ENCODE data around the gene CREBBP.
"Not testable (repeated sequence)": the region's sequence is repeated elsewhere in the genome, so short reads cannot be mapped to it uniquely, and the experiment has no call there.

Gene CREBBP

GRCh38 chr16:3715430-3715829, 165.1 kb downstream of the CREBBP start:
- DNase-seq (ENCODE audit: low read depth, low spot score), result no peak

GRCh38 chr16:3714378-3714777, 166.1 kb downstream of the CREBBP start:
- not testable (repeated sequence) for DNase-seq (ENCODE audit: low read depth, low spot score)

GRCh38 chr16:3713587-3714242, 166.8 kb downstream of the CREBBP start:
- DNase-seq (ENCODE audit: low read depth, low spot score), result no peak

- no peak for DNase-seq (ENCODE audit: low read depth, low spot score)
Measured at GRCh38 chr16:3712861-3713372, 167.6 kb downstream of the CREBBP start.

- no peak for DNase-seq (ENCODE audit: low read depth, low spot score)
Measured at GRCh38 chr16:3706253-3707012, 174.1 kb downstream of the CREBBP start.

- no peak for DNase-seq (ENCODE audit: low read depth, low spot score)
Measured at GRCh38 chr16:3702082-3702481, 178.4 kb downstream of the CREBBP start.

- no peak for DNase-seq (ENCODE audit: low read depth, low spot score)
Measured at GRCh38 chr16:3701531-3701930, 179.0 kb downstream of the CREBBP start.

- DNase-seq (ENCODE audit: low read depth, low spot score), result no peak
Measured at GRCh38 chr16:3698941-3699340, 181.6 kb downstream of the CREBBP start.

- DNase-seq (ENCODE audit: low read depth, low spot score), result peak; percentile 23
Measured at GRCh38 chr16:3696425-3697218, 183.9 kb downstream of the CREBBP start.

GRCh38 chr16:3695610-3696369, 184.7 kb downstream of the CREBBP start:
- DNase-seq (ENCODE audit: low read depth, low spot score), result no peak

- no peak for DNase-seq (ENCODE audit: low read depth, low spot score)
Measured at GRCh38 chr16:3694051-3694450, 186.5 kb downstream of the CREBBP start.

GRCh38 chr16:3691761-3692160, 188.8 kb downstream of the CREBBP start:
- DNase-seq (ENCODE audit: low read depth, low spot score), result no peak

- DNase-seq (ENCODE audit: low read depth, low spot score), result no peak
Measured at GRCh38 chr16:3690980-3691720, 189.4 kb downstream of the CREBBP start.

GRCh38 chr16:3690470-3690928, 190.0 kb downstream of the CREBBP start:
- peak; percentile 96 for DNase-seq (ENCODE audit: low read depth, low spot score)

GRCh38 chr16:3689731-3690130, 190.8 kb downstream of the CREBBP start:
- no peak for DNase-seq (ENCODE audit: low read depth, low spot score)

GRCh38 chr16:3687792-3688191, 192.7 kb downstream of the CREBBP start:
- no peak for DNase-seq (ENCODE audit: low read depth, low spot score)

- DNase-seq (ENCODE audit: low read depth, low spot score), result no peak
Measured at GRCh38 chr16:3687021-3687420, 193.5 kb downstream of the CREBBP start.

GRCh38 chr16:3681206-3681605, 199.3 kb downstream of the CREBBP start:
- peak; percentile 63 for DNase-seq (ENCODE audit: low read depth, low spot score)

- no peak for DNase-seq (ENCODE audit: low read depth, low spot score)
Measured at GRCh38 chr16:3677994-3678393, 202.5 kb downstream of the CREBBP start.

- no peak for DNase-seq (ENCODE audit: low read depth, low spot score)
Measured at GRCh38 chr16:3675601-3676130, 204.8 kb downstream of the CREBBP start.

Data from astrocyte of the hippocampus (primary cell).